ENCODE measurements around the gene ARHGEF7.

The ARHGEF7 gene

DNA sequence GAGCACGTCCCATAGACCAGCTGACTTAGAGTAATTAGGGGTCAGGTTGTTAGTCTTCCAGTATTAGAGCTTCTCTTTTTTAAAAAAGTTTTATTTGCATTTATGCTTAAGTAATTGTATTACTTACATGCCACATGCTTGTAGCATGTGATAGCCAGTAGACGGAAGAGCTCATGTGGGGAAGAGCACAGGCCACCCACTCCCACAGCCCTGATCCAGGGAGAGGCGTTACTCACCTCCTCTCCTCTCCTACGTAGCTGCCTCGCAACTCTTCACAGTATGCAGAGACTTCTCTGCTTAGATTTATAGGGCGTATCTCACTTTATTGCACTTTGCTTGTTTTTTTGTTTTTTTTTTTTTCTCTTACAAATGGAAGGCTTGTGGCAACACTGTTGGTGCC lies 110.1 kb downstream of the ARHGEF7 start:
- no peak for DNase-seq (ENCODE audit: low read depth, low spot score)

DNA sequence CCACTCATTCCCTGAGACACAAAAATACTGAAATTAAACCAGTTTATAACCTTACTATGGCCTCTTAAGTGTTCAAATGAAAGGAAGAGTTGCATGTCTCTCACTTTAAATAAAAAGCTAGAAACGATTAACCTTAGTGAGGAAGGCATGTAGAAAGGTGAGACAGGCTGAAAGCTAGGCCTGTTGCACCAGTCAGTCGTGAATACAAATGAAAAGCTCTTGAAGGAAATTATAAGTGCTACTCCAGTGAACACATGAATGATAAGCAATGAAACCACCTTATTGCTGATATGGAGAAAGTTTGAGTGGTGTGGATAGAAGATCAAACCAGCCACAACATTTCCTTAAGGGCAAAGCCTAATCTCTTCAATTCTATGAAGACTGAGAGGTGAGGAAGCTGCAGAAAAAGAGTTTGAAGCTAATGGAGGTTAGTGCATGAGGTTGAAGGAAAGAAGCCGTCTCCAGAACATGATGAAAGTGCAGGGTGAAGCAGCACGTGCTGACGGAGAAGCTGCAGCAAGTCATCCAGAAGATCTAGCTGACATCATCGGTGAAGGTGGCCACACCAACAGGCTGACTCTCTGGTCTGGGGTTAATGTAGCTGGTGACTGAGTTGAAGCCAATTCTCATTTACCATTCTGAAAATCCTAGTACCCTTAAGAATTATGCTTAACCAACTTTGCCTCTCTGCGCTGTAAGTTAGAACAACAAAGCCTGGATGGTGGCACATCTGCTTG lies 110.9 kb downstream of the ARHGEF7 start:
- DNase-seq (ENCODE audit: low read depth, low spot score) = no peak

DNA sequence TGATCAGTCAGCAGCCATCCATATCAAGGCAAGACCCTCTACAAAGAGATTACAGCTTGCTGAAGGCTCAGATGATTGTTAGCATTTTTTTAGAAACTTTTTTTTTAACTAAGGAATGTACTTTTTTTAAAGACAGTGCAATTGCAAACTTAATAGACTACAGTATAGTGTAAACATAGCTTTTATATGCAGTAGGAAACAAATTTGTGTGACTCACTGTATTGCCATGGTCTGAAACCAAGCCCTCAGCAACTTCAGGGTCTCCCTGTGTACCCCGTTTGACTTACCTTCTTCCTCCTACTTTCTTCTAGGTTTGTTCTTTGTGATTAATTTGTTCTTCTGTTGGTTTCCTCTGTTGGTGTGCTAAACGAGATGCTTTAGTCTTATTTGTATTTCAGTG lies 112.3 kb downstream of the ARHGEF7 start:
- DNase-seq (ENCODE audit: low read depth, low spot score) = no peak

DNA sequence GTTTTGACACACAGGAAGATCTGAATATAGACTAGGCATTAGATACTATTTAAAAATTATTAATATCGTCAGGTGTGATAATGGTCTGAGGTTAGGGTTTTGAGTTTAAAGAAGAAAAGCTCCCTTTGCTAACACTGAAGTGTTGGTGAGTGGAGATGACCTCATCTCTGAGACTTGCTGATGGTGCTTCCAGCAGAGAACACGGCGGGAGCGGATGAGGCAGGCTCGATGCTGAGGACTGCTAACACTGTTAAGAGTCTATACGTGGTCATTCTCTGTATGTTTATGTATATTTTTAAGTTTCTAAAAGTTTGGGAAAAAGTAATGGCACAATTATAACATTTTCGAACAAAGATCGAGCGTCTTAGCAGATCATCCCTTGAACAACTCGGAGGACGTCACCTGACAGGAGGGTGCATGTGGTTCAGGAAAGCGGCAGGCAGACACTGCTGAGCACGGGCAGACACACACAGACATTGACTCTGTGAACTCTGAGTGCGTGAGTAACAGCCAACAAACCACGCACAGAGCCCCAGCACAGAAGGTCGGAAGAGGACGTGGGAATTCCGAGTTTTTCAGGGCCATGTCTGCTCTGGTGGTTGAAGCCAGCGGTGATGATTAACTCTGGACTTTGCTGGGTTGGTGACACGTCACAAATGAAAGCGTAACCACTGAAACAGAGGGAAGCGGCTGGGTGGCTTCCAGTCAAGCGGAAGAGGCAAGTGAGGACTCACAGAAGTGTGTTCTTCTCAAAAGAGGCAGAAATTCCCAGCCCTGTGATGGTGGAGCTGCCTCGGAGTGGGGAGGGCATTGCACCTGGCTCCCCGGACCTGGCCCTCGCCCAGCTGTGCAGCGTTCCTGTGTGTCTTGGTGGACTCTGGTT lies 113.4 kb downstream of the ARHGEF7 start:
- peak; percentile 93 for DNase-seq (ENCODE audit: low read depth, low spot score)

DNA sequence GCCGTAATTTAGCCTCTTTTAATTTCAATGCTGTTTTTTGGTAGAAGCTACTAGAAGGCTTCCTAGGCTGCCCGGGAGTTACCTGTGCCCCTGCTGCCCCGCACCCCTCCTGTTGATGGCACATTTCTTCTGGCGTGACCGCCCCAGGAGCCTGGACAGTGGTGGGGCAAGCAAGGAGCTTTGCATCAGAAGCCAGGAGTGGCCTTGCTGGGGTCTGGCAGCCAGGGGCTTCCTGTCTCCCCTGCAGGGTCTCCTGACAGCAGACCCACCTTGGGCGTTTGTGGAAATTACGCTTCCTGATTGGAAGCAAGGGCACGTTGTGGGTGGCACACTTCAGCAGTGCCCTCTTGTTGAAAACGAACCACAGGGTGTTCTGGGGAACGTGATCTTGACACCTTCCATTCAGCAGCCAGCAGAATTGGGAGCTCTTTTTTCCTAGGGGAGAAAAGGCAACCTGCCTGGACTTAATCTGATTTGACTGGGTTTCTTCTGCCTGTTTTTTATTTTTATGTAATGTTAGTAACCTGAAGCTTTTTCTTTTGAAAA lies 115.3 kb downstream of the ARHGEF7 start:
- DNase-seq (ENCODE audit: low read depth, low spot score) = no peak

DNA sequence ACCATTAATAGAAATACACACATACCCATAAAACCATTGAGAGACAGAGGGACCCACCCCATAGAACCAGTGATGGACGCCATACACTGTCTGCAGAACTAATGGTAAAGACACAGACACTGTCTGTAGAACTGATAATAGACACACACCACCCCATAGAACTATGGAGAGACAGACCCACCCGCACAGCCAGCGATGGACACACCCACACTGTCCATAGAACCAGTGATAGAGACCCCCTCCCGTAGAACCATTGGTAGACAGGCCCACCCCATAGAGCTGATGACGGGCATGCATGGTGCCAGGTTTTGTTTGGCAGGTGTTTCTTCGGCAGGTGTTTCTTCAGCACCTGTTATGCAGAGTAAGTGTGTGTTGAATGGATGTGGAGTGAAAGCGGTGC lies 117.1 kb downstream of the ARHGEF7 start:
- no peak for DNase-seq (ENCODE audit: low read depth, low spot score)

DNA sequence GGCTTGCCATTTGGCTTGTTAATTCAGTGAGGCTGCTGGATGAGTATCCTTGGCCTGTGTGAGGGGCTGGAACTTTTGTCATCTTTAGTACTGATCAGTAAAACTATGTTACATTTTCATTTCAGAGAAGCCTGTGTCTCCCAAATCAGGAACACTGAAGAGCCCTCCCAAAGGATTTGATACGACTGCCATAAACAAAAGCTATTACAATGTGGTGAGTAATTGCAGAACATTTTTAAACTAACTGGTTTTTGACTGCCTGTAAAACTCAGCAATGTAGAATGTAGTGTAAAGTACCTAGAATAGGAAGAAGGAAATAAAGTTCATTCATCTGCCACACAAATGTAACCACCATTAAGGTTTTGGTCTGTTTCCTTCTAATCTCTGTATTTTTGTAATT lies 118.0 kb downstream of the ARHGEF7 start:
- no peak for DNase-seq (ENCODE audit: low read depth, low spot score)

DNA sequence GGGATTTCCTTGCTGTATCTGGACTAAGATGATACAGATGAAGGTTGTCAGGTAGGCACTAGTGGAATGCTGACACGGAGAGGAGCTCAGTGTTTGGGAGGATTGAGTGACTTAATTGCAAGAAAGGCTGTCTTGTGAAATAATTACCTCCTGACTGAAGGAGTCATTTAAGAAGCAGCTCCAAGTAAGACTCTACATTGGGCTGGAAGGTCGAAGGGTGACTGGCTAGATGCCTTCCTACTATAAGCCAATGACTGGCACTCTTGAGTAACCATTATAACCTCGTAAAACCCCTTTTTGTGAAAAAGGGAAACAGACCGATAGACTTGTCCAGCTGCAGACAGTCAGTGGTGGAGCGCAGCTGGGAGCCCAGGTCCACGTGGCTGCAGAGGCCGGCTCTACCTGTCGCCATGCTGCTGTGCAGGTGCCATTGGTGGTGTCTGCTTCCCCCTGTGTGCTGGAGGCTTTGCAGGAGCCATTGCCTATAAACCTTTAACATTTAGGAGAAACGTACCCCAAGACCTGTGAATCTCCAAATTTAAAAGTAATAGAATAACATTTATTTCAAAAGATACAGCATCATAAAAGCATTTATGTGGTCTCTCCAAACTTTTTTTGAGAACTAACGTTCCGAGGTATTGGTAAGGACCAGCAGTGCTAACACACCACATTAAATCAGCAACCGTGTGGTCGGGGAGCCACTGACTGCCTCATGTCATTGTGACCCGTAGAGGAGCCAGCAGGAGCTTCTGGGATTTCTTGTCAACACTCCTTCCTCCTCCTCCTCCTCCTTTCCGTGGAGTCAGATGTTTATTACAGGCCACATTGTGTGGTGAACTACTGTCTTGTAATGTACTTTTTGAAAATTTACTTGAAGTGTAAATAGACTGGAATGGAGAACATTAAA lies 124.9 kb downstream of the ARHGEF7 start:
- no peak for DNase-seq (ENCODE audit: low read depth, low spot score)

DNA sequence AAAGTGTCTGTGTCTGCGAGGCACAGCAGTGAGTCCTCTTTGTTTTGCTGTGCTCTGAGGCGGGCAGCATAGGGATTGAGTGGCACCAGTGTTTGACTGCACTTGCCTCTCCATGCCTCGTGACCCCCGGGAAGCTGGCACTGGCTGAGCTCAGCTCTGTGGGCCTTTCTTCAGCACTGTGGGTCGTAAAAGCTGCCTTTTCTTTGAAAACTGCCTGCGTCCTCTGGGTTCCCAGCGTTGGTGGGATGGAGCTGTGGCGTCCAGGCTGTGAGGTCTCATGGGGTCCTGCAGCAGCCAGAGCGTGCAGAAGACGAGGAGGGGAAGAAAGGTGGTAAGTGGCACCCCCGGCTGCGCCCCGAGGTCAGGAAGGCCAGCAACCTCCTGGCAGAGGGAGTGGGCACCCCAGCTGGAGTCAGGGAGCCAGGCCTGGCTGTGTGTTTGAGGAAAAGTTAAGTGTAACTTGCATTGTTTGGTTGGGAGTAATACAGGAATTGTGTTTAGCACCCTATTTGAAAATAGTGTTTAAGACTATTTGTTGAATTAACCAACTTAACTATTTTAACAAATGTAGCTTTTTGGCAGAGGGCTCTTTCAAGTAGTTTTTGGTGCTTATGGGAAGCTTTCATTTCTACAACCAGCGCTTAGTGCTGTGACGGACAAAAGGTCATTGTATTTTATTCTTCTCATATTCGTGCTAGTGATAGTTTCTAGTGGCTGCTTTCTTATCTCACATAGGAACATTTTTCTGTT lies 126.1 kb downstream of the ARHGEF7 start:
- no peak for DNase-seq (ENCODE audit: low read depth, low spot score)

DNA sequence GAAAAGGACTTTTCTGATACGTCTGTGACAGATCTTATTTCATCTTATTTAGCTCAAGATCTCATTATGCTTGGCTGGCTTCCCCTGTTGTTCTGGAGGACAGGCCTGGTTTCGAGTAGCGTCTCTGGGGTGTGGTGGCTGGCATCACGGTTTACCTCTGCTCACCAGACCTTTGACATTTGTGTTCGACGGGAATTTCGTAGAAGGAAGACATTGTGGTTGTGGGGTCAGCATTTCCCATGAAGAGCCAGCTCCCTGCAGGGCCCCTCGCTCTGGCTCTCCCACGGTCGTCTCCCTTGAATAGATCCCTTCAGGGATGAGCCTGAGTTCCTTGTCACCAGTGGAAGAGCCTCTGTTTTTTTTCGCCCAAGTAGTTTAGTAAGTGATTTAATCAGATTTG lies 126.8 kb downstream of the ARHGEF7 start:
- peak; percentile 60 for DNase-seq (ENCODE audit: low read depth, low spot score)

DNA sequence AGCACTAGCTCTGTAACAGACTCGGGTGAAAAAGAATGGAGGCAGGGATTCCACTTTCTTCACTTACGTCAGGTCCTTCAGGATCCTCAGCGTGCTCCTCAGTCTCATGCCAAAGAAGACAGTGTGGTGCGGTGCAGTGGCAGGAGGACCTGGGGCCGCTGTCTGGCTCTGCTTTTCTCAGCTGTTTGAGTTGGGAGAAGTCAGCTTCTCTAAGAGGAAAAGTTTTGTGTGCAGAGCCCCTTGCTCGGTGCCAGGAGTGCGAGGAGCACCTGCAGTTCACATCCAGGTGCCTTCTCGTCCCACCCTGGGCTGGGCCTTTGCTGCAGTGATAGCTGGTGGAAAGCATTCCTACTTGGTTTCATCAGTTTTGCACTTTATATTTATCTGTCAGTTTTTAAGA lies 127.5 kb downstream of the ARHGEF7 start:
- no peak for DNase-seq (ENCODE audit: low read depth, low spot score)

DNA sequence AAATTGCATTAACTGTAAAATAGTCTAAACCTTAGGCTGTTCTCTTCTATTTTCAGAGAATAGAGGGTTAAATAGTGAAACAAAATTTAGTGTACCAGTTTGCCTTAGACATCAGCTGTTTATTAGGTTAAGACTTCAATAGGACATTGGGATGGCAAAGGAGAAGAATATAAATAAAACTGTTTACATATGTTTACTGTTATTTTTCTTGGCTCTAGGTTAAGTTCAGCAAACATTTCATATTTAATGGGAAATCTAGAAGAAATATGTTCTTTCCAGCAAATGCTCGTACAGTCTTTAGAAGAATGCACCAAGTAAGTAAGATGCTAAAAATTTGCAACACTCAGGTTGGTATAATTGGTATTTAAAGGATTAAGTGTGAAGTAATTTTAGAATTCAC lies 128.9 kb downstream of the ARHGEF7 start:
- DNase-seq (ENCODE audit: low read depth, low spot score) = no peak

DNA sequence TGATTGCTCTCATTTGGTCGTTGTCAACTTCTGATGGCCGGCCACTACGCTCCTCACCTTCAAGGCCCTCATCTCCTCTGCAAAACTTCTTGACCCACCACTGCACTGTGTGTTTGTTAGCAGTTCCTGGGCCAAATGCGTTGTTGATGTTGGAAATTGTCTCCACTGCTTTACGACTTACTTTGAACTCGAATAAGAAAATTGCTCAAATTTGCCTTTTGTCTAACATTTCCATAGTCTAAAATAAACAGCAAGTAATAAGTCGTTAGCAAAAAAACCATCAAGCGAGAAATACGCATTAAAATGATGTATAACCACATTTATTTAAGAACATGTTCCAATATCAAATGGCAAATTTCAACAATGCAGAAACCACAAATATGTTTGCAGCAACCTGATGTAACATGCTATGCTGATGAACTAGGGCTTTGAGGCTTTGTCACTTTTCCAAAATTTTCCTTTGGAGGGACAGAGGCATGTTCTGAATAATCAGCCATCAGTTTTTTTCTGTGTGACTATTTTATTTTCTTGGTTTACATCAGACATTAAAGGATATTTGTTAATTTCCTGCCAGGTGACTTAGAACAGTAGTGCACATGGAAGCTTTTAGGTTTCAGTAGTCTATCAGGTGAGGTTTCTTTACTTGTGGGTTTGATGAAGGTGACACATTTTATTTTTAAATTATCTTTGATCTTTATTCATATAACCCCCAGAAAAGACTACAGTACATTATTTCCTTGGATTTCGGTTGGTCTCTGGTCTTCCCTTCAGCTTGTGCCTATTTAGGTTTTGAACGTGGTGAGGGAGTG lies 130.7 kb downstream of the ARHGEF7 start:
- no peak for DNase-seq (ENCODE audit: low read depth, low spot score)

DNA sequence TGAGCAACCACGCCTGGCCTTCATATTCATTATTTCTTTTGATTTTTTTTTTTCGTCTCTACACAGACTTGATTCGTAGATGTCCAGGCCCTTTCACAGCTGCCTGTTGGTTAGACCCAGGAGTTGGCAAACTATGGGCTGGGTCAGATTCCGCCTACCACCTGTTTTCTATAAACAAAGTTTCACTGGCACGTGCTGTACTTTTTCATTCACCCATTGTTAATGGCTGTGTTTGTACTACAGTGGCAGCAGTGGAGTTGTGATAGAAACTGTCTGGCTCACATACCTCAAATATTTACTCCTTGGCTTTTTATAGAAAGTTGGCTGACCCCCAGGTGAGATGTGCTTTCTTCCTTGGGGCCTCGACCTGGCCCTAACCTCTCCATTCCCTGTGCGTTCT lies 132.4 kb downstream of the ARHGEF7 start:
- no peak for DNase-seq (ENCODE audit: low read depth, low spot score)

DNA sequence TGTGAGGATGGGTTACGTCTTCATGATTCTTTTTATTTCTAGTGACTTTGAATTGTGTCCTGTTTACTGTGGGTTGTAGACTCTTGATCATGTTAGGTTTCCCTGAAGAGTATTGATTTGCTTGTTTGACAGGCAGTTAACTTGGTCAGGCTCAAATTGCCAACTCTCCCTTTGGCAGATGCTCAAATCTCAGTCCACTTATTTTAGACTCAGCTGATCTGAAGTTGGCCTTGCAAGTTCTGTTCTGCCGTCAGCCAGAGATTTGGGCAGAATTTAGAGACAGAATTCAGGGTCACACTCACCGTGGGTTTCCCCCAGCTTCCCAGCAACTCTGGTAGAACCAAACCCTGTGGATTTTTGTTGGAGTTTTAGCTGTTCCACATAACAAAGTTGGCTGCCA lies 133.7 kb downstream of the ARHGEF7 start:
- no peak for DNase-seq (ENCODE audit: low read depth, low spot score)

DNA sequence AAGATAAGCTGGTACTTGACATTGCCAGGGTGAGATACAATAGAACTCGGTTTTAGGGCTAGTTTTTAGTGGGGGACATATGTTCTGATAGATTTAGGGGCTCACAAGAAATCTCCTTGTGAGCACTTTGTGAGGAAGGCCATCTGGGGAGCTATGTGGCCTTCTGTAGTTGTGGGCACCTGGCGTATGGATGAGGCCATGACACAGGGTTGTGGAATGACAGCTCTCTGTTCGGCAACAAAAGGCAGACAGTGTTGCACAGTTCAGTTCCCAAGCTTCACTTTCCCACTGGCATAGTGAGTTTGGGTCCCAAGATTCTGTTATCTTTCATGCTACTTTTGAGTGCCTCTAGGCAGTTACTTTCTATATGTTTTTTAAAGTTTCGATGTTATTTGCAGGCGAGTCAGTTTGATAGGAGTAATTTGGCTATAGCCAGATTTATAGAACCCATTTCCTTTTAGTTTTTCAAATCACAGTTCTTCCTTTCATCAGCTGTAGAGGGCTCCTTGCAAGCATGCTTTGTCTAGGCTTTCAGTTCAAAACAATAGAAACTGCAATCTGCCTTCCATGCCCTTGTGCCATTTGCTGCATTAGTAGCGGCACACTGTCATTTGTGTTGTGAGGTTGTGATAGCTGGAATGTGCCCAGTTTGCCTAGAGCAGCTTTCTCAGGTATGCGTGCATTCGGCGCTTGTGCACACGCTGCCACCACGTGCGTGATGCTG lies 134.7 kb downstream of the ARHGEF7 start:
- no peak for DNase-seq (ENCODE audit: low read depth, low spot score)

DNA sequence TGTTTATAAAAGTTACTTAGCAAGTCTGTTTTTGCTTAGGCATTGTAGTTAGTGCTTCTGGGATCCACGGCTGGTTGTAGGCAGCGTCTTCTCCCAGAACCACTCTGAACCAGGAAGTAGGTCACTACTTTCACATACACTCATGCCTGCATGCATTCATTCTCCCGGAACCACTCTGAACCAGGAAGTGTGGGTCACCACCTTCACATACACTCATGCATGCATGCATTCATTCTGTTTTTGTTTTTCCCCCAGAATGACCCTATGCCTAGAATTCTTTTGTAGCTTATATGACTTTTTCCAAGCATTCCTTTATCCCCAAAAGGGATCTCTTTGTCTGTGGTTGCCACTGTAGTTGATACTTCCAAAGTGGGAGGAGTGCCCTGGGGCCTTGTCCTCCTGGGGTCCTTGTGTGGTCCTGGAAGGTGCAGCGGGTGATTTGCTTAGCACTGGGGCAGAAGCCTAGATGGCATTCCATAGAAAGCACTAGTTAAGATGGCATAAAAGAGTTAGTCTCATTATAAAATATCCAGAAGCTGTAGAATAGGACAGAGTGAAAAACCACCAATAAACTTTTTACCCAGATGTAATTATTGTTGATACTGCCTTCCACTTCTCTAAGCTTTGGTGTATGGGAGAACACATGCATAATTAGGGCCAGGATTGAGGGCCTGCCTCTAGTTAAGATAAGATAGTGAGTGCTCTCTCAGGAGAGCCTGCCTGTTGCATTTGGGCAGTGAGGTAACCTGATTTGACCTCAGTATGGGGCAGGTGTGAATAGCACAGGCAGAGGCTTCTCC lies 136.7 kb downstream of the ARHGEF7 start:
- DNase-seq (ENCODE audit: low read depth, low spot score) = no peak

Data from brain pericyte (primary cell).